PFSK-1 (cell line): Measurements from ENCODE around the gene VTCN1.

ENCODE experiments used
- FOXP2 ChIP-seq: optimal IDR thresholded peaks from 2 replicates; pipeline ENCODE3; 2011; ENCODE audit warnings: borderline replicate concordance, control low read depth, inconsistent platforms; ENCODE audit not compliant: insufficient read depth; ENCODE audit errors: extremely low read length, extremely low read depth
- POLR2AphosphoS5 ChIP-seq: IDR thresholded peaks from 2 replicates; pipeline ENCODE4 v1.6.1; 2012; ENCODE audit warnings: low read depth, mild to moderate bottlenecking, control low read depth, low read length, moderate library complexity
- SIN3A ChIP-seq: IDR thresholded peaks from 2 replicates; pipeline ENCODE4 v1.6.1; 2012; ENCODE audit warnings: mild to moderate bottlenecking, low read length, moderate library complexity, borderline replicate concordance; ENCODE audit not compliant: insufficient read depth
- TAF1 ChIP-seq: IDR thresholded peaks from 2 replicates; pipeline ENCODE4 v1.6.1; 2012; ENCODE audit warnings: low read length, control low read depth, borderline replicate concordance; ENCODE audit not compliant: insufficient read depth
- TF ChIP-seq, protein P1 (sequence below), 2 experiments: IDR thresholded peaks; 2 replicates each; pipeline versions ENCODE4 v1.6.1 to v1.8.0; 2011 to 2012; ENCODE audit warnings: low read depth in 2 of 2, low read length in 2 of 2, control low read depth in 1 of 2, inconsistent platforms in 1 of 2, mild to moderate bottlenecking in 1 of 2, moderate library complexity in 1 of 2; ENCODE audit not compliant: insufficient read depth in 1 of 2

DNA sequence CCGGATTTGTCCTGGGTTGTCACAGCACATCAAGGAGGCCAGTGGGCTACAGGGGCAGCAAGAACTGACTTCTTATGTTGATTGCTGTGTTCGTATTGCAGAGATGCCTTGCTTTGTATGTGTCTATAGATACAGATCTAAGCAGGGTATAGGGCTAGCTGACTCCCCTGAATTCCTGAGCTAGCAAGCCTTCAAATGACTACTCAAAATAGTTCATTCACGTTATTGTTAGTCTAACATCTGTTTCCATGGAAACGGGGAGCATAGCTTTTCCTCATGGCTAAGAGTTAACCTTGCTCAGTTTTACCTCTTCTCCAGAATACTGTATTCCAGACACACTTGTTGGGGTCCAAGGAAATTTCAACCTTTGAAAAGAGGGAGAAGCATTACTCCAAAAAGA, 113.3 kb downstream of the VTCN1 start:
- TF ChIP-seq SIN3A = no peak
- no peak for TF ChIP-seq POLR2AphosphoS5
- no peak for TF ChIP-seq FOXP2
- TF ChIP-seq, protein P1, sequence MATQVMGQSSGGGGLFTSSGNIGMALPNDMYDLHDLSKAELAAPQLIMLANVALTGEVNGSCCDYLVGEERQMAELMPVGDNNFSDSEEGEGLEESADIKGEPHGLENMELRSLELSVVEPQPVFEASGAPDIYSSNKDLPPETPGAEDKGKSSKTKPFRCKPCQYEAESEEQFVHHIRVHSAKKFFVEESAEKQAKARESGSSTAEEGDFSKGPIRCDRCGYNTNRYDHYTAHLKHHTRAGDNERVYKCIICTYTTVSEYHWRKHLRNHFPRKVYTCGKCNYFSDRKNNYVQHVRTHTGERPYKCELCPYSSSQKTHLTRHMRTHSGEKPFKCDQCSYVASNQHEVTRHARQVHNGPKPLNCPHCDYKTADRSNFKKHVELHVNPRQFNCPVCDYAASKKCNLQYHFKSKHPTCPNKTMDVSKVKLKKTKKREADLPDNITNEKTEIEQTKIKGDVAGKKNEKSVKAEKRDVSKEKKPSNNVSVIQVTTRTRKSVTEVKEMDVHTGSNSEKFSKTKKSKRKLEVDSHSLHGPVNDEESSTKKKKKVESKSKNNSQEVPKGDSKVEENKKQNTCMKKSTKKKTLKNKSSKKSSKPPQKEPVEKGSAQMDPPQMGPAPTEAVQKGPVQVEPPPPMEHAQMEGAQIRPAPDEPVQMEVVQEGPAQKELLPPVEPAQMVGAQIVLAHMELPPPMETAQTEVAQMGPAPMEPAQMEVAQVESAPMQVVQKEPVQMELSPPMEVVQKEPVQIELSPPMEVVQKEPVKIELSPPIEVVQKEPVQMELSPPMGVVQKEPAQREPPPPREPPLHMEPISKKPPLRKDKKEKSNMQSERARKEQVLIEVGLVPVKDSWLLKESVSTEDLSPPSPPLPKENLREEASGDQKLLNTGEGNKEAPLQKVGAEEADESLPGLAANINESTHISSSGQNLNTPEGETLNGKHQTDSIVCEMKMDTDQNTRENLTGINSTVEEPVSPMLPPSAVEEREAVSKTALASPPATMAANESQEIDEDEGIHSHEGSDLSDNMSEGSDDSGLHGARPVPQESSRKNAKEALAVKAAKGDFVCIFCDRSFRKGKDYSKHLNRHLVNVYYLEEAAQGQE (IDR thresholded peaks at IDR 0.05; ENCODE audit: insufficient read depth in 1 of 2, low read depth in 2 of 2, low read length in 2 of 2) = no peak
- TF ChIP-seq TAF1 = no peak
